NCI-H2107 treated with DMSO at 0.1 percent for 48 hours (cell line): ENCODE results near the gene ZNF485.
"Not testable (repeated sequence)": the region's sequence is repeated elsewhere in the genome, so short reads cannot be mapped to it uniquely, and the experiment has no call there.

Source experiments
- DNase-seq: peaks from one replicate; lab custom pipeline; 2025; ENCODE audit not compliant: unreplicated experiment; lab: John Stamatoyannopoulos, UW

The ZNF485 gene

DNA sequence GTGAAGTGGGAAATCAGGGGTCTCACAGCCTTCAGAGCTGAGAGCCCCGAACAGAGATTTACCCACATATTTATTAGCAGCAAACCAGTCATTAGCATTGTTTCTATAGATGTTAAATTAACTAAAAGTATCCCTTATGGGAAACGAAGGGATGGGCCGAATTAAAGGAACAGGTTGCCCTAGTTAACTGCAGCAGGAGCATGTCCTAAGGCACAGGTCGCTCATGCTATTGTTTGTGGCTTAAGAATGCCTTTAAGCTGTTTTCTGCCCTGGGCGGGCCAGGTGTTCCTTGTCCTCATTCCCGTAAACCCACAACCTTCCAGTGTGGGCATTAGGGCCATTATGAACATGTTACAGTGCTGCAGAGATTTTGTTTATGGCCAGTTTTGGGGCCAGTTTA lies 4.7 kb upstream of the ZNF485 start:
- not testable (repeated sequence) for DNase-seq

- no peak for DNase-seq
These were observed 352 bp upstream of the ZNF485 start for GRCh38 chr10:43605850-43606322.

DNA sequence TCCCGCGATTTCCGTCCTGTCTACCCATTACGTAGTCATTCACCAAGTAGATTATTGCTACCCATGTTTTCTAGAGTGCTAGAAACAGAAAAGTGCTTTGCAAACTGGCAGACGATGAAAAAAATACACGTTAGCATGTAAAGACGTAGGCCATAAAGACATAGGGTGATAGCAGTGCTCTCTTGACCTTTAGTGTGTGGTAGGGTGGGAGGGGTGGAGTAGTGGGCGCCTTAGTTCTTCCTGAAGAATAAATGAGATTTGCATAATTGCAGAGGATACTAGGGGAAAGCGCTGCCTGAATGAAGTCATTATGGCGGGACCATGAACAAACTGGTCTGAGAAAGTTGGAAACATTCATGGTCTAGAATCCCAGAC lies 948 bp downstream of the ZNF485 start:
- DNase-seq: no peak

DNA sequence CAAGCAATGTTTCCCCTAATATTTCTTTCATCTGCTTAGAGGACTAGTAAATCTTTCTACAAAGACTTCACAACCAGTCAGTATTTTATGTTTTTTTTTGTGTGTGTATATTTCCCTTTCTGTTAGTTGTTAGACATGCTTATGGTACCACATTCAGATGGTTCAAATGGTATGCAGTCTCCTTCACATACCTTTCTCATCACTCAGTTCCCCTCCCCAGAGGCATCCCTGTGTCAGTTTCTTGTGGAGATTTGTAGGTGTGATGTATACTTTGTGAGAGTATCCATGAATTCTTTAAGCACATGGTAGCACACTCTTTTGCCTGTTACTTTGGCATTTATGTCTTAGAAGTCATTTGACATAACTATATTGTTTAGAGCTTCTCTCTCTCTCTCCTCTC lies 4.4 kb downstream of the ZNF485 start:
- DNase-seq: no peak

DNA sequence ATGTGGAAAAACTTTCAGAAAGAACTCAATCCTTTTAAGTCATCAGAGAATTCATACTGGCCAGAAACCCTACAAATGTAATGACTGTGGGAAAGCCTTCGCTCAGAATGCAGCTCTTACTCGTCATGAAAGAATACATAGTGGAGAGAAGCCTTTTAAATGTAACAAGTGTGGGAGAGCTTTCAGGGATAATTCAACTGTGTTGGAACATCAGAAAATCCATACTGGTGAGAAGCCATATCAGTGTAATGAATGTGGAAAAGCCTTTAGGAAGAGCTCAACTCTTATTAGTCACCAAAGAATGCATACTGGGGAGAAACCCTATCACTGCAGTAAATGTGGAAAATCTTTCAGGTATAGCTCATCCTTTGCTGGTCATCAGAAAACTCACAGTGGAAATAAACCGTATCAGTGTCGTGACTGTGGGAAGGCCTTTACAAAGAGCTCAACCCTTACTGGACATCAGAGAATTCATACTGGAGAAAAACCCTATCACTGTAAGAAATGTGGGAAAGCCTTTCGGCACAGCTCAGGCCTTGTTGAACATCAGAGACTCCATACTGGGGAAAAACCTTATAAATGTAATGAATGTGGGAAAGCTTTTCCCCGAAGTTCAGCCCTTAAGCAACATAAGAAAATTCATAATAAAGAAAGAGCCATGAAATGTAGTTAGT lies 10.6 kb downstream of the ZNF485 start:
- DNase-seq: no peak

DNA sequence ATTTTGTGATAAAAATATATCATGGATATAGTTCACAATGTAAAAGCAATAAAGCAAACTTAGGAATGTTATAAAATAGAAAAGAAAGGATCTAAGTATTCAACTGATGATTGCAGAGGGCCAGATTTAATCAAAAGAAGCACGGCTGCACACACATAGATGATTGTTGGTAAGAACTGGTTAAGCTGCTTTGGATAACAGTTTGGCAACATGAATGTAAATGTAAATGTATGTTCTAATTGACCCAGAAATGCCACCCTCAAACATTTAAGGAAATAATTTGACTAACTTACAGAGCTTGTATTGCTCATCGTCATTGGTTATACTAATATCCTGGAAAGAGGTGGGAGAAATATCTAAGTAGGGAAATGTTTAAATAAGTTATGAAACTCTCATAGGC lies 13.1 kb downstream of the ZNF485 start:
- no peak for DNase-seq

- no peak for DNase-seq
These were observed 15.8 kb downstream of the ZNF485 start for GRCh38 chr10:43622038-43622437.

GRCh38 chr10:43623351-43623750 lies 17.1 kb downstream of the ZNF485 start:
- no peak for DNase-seq

DNA sequence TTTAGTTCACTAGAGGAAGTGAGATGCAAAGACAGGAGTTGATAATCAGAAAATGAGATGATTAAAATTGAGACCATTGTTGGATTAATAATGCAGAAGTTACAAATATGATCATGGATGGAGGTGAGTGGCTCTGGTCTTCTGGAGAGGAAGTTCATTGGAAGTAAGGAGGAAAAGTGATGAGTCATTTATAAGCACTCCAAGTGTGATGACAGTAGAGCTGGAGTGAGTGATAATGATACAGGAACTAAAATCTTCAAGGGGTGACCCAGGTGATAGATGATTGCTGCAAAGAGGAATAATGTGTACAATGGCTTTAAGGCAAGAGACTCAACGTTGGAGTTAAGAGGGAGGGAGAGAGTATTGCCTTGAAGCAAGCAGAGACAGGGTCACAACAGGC lies 21.7 kb downstream of the ZNF485 start:
- no peak for DNase-seq

- no peak for DNase-seq
These were observed 22.7 kb downstream of the ZNF485 start for GRCh38 chr10:43628956-43629355.

GRCh38 chr10:43635816-43636215 lies 29.6 kb downstream of the ZNF485 start:
- DNase-seq: not testable (repeated sequence)

GRCh38 chr10:43640603-43641002 lies 34.4 kb downstream of the ZNF485 start:
- DNase-seq: no peak

DNA sequence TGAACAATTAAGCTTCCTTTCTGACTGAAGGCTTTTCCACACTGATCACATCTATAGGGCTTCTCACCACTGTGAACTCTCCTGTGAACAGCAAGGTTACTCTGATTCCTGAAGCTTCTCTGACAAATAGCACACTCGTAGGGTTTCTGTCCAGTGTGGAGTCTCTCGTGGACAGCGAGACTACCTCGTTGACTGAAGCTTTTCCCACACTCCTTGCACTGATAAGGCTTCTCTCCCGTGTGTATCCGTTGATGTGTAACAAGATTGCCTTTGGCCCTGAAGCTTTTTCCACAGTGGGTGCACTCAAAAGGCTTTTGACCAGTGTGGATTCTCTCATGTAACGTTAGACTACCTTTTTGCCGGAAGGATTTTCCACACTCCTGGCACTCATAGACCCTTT lies 38.0 kb downstream of the ZNF485 start:
- no peak for DNase-seq

- DNase-seq: no peak
These were observed 39.6 kb downstream of the ZNF485 start for GRCh38 chr10:43645866-43646265.

GRCh38 chr10:43647576-43647975 lies 41.3 kb downstream of the ZNF485 start:
- DNase-seq: no peak

DNA sequence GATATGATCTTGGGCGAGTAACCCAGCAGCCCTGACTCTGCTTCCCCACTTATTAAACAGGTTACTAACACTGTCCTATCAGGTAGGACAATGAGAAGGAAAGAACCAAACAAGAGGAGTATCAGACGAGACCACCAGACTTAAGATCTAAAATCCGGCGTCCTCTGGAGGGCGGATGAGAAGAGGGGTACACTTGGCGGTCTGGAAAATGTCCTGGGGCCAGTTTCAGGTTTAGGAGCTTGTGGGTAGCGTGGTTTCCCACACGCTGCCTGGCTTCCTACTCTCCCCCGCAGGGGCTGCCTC lies 41.8 kb downstream of the ZNF485 start:
- DNase-seq: no peak

GRCh38 chr10:43648398-43649184 lies 42.4 kb downstream of the ZNF485 start, which contains the start of gene ZNF32:
ZNF32 (minus strand) TSS chr10:43648881; CDS start chr10:43646133, 2,748 bp downstream.
- peak; percentile 24 for DNase-seq

DNA sequence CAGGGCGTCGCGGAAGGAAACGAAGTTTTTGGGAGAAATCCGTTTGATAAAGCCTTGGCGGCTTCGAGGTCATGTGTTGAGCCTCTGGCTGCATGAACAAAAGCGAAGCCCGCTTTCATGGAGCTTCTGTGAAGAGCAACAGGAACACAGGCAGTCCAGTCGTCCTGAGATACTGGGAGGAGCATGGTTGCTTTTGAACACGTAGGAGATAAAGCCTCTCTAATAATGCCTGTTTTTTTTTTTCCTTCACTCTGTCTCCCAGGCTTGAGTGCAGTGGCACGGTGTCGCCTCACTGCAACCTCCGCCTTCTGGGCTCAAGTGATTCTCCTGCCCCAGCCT lies 42.9 kb downstream of the ZNF485 start:
- DNase-seq: no peak

- no peak for DNase-seq
These were observed 47.5 kb downstream of the ZNF485 start for GRCh38 chr10:43653746-43654145.

GRCh38 chr10:43655311-43655710 lies 49.1 kb downstream of the ZNF485 start:
- DNase-seq: no peak

DNA sequence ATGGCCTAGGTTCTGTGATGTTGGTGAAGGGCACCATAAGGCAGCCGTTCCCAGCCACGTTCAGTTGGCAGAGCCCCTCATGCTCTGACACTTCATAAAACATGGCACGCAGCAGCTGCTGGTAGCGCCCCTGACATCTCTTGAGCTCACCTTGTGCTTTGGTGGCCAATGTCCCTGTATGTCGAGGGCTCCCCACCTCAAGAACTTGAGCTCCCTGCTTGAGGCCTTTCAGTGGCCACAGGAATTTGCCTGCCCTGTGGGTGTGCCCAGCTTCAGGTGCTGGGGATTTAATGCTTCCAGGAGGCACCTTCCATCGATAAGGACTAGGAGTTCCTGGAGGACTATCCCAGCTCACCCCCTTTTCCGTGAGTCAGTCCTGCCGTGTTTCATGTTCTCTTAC lies 52.0 kb downstream of the ZNF485 start:
- no peak for DNase-seq

DNA sequence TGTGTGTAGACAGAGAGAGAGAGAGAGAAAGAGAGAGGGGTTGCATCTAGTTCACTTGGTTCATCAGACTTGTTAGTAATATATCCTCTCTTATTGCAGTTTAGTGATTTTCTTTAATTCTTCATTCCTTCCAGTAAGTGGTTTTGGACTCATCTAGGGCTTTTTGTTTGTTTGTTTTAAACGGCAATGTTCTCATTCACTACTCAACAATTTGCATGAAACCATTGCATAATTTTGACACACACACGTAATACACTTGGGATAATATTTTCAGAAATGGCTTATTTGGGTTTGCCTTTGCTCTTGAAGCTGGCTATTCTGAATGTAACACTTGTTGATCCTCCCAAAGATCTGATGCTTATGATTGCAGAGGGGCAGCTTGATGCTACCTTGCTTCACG lies 58.8 kb downstream of the ZNF485 start:
- DNase-seq: no peak

- DNase-seq: no peak
These were observed 60.3 kb downstream of the ZNF485 start for GRCh38 chr10:43666552-43666951.
